Cardiac muscle cell (in vitro differentiated cells and primary cell): ENCODE results near the gene PCBD2. TPM values are rescaled to one million over a fixed set of nuclear protein-coding genes. Genes with fewer than 3 reads are reported as not detected.
"Not testable (repeated sequence)": the region's sequence is repeated elsewhere in the genome, so short reads cannot be mapped to it uniquely, and the experiment has no call there.

Experiments
- DNase-seq, 2 donors: peaks; one replicate each; pipeline versions ENCODE4 v3.0.0 to v3.0.0-alpha.2; 2010 to 2017; ENCODE audit warnings: low read depth in 1 of 2, low spot score in 1 of 2
- H3K27ac ChIP-seq: fragments of 200-600 bp; sonication (generic); 2 replicates; pipeline ENCODE4 v1.5.1; 2016
- H3K27me3 ChIP-seq: fragments of 200-600 bp; sonication (generic); 2 replicates; pipeline ENCODE4 v1.6.0; 2016; ENCODE audit warnings: control low read depth
- H3K36me3 ChIP-seq: fragments of 200-600 bp; sonication (generic); 2 replicates; pipeline ENCODE4 v1.5.1; 2016; ENCODE audit warnings: control low read depth
- H3K4me1 ChIP-seq: fragments of 200-600 bp; sonication (generic); 2 replicates; pipeline ENCODE4 v1.8.1; 2017; ENCODE audit warnings: low read depth, mild to moderate bottlenecking, mixed run types
- H3K4me3 ChIP-seq: fragments of 200-600 bp; sonication (generic); 2 replicates; pipeline ENCODE4 v1.5.1; 2016; ENCODE audit warnings: mild to moderate bottlenecking
- H3K9me3 ChIP-seq: fragments of 200-600 bp; sonication (generic); 2 replicates; pipeline ENCODE4 v1.5.1; 2017; ENCODE audit warnings: low read depth, mild to moderate bottlenecking, control low read depth
- polyA plus RNA-seq: library from polyadenylated mRNA; unstranded; fragments of >200 nt; fragmentation: Nextera tagmentation; extraction: Ambion mirVana; gene quantifications from 2 replicates; pipeline ENCODE4 v1.2.1, GENCODE V29; 2016
- total RNA-seq: library from RNA; depleted of rRNA; stranded (reverse); fragments of >200 nt; gene quantifications from 2 replicates; pipeline ENCODE4 v1.2.3, GENCODE V29; 2016
- TF ChIP-seq, protein P1 (sequence below): IDR thresholded peaks from 2 replicates; pipeline ENCODE4 v1.5.1; 2012; ENCODE audit warnings: low read depth, mild to moderate bottlenecking, low read length

The PCBD2 gene
- total RNA-seq (6.4 and 9.8 TPM in 2 replicates), polyA plus RNA-seq (13.0 and 15.3 TPM in 2 replicates)

- TF ChIP-seq, protein P1, sequence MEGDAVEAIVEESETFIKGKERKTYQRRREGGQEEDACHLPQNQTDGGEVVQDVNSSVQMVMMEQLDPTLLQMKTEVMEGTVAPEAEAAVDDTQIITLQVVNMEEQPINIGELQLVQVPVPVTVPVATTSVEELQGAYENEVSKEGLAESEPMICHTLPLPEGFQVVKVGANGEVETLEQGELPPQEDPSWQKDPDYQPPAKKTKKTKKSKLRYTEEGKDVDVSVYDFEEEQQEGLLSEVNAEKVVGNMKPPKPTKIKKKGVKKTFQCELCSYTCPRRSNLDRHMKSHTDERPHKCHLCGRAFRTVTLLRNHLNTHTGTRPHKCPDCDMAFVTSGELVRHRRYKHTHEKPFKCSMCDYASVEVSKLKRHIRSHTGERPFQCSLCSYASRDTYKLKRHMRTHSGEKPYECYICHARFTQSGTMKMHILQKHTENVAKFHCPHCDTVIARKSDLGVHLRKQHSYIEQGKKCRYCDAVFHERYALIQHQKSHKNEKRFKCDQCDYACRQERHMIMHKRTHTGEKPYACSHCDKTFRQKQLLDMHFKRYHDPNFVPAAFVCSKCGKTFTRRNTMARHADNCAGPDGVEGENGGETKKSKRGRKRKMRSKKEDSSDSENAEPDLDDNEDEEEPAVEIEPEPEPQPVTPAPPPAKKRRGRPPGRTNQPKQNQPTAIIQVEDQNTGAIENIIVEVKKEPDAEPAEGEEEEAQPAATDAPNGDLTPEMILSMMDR = peak; percentile 78
- peak within 1 kb of the TSS; percentile 94 for H3K27ac ChIP-seq
- H3K4me1 ChIP-seq = no peaks in the 10 kb centered on the region
- DNase-seq = peak; percentile 93 to 94
- H3K36me3 ChIP-seq = no peaks in the 10 kb centered on the region
- peak within 1 kb of the TSS; percentile 53 for H3K4me3 ChIP-seq
- no peaks in the 10 kb centered on the region for H3K9me3 ChIP-seq
- no peaks in the 10 kb centered on the region for H3K27me3 ChIP-seq
Observed at GRCh38 chr5:134904610-134905245, at the start of gene PCBD2. Gene PCBD2 (plus strand): TSS chr5:134905131. CDS start chr5:134905140, 9 bp downstream.

DNA sequence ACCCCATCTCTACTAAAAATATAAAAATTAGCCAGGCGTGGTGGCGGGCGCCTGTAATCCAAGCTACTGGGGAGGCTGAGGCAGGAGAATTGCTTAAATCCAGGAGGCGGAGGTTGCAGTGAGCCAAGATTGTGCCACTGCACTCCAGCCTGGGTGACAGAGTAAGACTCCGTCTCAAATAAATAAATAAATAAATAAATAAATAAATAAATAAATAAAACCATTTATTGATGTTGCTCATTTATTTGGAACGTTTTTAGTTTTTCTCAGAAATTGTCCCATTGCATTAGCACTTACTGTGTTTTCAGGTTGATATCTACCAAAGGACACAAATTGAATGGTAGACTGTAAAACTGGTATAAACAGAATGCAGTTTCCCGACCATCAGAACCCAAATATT is 48.5 kb upstream of the PCBD2 start:
- not testable (repeated sequence) for H3K9me3 ChIP-seq, H3K4me1 ChIP-seq, DNase-seq, H3K27me3 ChIP-seq, H3K27ac ChIP-seq, H3K4me3 ChIP-seq
- H3K36me3 ChIP-seq = peaks cover 60% of the 10 kb centered on the region

GRCh38 chr5:134857401-134857800 is 47.5 kb upstream of the PCBD2 start:
- Histone ChIP-seq H3K4me1 (no peaks in the 10 kb centered on the region), H3K27ac (no peak overlapping the region), H3K4me3 (no peak overlapping the region), H3K36me3 (peaks cover 54% of the 10 kb centered on the region), H3K27me3 (no peaks in the 10 kb centered on the region), H3K9me3 (no peaks in the 10 kb centered on the region)
- TF ChIP-seq, protein P1 = no peak
- DNase-seq = no peak

GRCh38 chr5:134864707-134865106 is 40.2 kb upstream of the PCBD2 start:
- Histone ChIP-seq H3K27ac (no peak overlapping the region), H3K9me3 (no peaks in the 10 kb centered on the region), H3K36me3 (peaks cover 4% of the 10 kb centered on the region), H3K4me3 (no peak overlapping the region), H3K4me1 (no peaks in the 10 kb centered on the region), H3K27me3 (no peaks in the 10 kb centered on the region)
- TF ChIP-seq, protein P1 = no peak
- DNase-seq = no peak

GRCh38 chr5:134873494-134873893 is 31.4 kb upstream of the PCBD2 start:
- no peaks in the 10 kb centered on the region for H3K27me3 ChIP-seq
- H3K4me1 ChIP-seq = peaks cover 36% of the 10 kb centered on the region
- no peaks in the 10 kb centered on the region for H3K36me3 ChIP-seq
- no peak for DNase-seq
- H3K27ac ChIP-seq = peak overlapping the region; percentile 79
- TF ChIP-seq, protein P1 = no peak
- H3K9me3 ChIP-seq = no peaks in the 10 kb centered on the region
- no peak overlapping the region for H3K4me3 ChIP-seq

GRCh38 chr5:134873987-134874830 is 30.7 kb upstream of the PCBD2 start, which contains the start of gene TXNDC15:
Gene TXNDC15 (plus strand): TSS chr5:134874371. CDS start chr5:134874428, 57 bp downstream.
- peaks cover 43% of the 10 kb centered on the region for H3K4me1 ChIP-seq
- no peaks in the 10 kb centered on the region for H3K36me3 ChIP-seq
- H3K27ac ChIP-seq = peak within 1 kb of the TSS; percentile 79
- no peaks in the 10 kb centered on the region for H3K9me3 ChIP-seq
- H3K27me3 ChIP-seq = no peaks in the 10 kb centered on the region
- peak within 1 kb of the TSS; percentile 81 for H3K4me3 ChIP-seq
- DNase-seq = peak; percentile 92 to 95
- TF ChIP-seq, protein P1 = no peak
